Mesenteric fat pad (tissue), 1 donor: ENCODE data around the gene AURKAIP1. TPM values are rescaled to one million over a fixed set of nuclear protein-coding genes. Genes with fewer than 3 reads are reported as not detected.
"Not testable (repeated sequence)": the region's sequence is repeated elsewhere in the genome, so short reads cannot be mapped to it uniquely, and the experiment has no call there.

ENCODE experiments used
- DNase-seq: peaks from one replicate; pipeline ENCODE4 v3.0.0-alpha.2; 2020; ENCODE audit warnings: low spot score
- total RNA-seq: library from RNA; stranded (reverse); fragmentation: NEBNext Ultra II Directional; extraction: Animal tissue kit (Norgen Biotek cat#: 25700); gene quantifications from one replicate; pipeline ENCODE4 v1.2.1, GENCODE V29; 2021
- donor health status: DM: yes; HTN: yes; CAD: no.

Gene AURKAIP1
- total RNA-seq, 1 donor from 2014 or later = 120 TPM

GRCh38 chr1:1387098-1388077 lies 12.4 kb upstream of the AURKAIP1 start:
- no peak for DNase-seq

DNA sequence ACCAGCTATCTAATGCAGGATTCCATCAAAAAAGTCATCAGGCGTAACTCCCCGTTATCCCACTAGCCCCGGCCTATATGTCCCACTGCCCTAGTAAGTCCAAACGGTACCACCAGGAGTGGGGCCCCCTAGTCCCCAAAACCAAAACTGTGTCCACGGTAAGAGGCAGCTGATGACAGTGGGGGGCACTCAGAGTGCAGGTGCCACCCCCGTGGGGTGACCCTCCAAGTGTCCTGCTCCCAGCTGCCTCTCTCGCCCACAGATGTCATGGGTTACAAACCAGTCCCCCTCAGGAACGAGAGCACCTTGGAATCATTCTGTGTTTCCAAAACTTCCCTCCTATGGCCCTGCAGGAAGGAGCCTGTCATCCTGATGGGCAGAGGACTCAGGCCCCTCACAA lies 10.9 kb upstream of the AURKAIP1 start:
- DNase-seq = no peak

DNA sequence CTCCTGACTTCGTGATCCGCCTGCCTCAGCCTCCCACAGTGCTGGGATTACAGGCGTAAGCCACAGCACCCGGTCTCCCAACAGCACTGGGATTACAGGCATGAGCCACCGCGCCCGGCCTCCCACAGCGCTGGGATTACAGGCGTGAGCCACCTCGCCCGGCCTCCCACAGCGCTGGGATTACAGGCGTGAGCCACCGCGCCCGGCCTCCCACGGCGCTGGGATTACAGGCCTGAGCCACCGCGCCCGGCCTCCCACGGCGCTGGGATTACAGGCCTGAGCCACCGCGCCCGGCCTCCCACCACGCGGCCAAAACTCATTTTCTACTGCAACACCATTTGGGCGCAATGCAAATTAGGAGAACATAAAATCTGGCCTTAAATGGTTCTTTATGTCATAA lies 10.3 kb upstream of the AURKAIP1 start:
- not testable (repeated sequence) for DNase-seq

GRCh38 chr1:1381294-1381693 lies 6.3 kb upstream of the AURKAIP1 start:
- DNase-seq = no peak

GRCh38 chr1:1380860-1381259 lies 5.9 kb upstream of the AURKAIP1 start:
- DNase-seq = no peak

- DNase-seq = no peak
Measured at GRCh38 chr1:1377540-1378205, 2.7 kb upstream of the AURKAIP1 start.

DNA sequence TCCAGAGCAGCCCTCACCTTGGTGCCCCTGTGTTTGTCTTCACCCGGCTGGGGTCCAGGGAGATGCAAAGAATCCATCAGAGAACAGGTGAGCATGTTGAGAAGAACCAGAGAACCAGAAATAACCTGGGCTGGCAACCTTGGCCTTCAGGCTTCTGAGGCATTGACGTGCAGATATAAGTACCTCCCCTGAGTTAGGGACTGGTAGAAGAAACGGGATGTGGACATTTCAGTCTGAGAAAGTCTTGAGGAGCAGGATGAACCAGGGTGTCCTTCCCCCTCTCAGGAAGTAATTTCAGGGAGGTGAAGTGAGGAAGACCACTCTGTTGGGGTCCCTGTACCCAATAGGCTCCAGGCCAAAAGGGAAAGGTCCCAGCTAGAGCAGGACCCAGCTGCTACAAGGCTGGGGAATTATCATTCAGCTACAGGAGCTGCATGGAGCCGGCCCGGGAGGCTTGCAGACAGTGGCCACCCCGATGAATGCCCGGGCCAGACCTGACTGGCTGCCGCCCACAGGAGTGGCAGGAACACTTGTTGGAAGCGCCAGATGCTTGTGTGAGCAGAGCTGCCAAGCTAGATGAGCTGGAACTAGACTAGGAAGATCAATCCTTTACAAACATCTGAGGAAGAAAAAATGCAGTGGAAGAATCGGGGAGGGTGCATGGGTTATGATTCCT lies 1.7 kb upstream of the AURKAIP1 start:
- DNase-seq = no peak

- no peak for DNase-seq
Measured at GRCh38 chr1:1374589-1374928, 448 bp downstream of the AURKAIP1 start.

DNA sequence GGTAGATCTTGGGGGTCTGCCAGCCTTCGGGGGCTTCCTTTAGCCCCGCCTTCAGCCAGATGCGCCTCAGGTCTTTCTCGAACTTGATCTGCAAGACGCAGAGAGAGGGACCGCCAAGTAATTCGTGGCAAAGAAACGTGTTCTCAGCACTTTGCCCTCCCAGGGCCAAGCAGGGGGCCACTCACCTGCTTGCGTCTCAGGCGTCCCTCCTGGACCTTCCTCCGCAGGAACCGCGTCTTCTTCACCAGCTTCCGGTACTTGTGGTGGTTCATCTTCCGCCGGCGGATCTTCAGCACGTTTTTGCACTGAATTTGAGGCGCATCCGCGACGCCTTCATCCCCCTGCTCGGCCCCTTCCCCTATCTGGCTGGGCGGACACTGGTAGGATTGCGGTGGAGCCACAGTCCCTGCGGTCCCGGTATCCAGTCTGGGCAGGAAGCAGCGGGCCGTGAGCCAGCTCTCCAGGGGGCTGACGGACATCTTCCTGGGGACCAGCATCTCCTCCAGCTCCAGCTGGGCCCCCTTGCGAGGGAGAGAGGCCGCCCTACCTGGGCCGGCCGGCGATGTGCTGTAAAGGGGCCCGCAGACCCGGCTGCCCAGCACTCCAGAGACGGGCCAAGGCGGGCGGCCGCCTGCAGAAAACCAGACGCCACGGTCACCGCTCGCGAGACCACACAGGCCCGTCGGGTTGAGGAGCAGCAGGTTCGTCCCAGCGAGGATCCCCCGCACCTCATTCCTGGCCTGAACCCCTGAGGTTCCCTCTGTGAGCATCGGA lies 1.0 kb downstream of the AURKAIP1 start:
- DNase-seq = no peak

- DNase-seq = no peak
Measured at GRCh38 chr1:1373051-1373814, 1.8 kb downstream of the AURKAIP1 start.

GRCh38 chr1:1371746-1372711 lies 3.0 kb downstream of the AURKAIP1 start:
- no peak for DNase-seq

DNA sequence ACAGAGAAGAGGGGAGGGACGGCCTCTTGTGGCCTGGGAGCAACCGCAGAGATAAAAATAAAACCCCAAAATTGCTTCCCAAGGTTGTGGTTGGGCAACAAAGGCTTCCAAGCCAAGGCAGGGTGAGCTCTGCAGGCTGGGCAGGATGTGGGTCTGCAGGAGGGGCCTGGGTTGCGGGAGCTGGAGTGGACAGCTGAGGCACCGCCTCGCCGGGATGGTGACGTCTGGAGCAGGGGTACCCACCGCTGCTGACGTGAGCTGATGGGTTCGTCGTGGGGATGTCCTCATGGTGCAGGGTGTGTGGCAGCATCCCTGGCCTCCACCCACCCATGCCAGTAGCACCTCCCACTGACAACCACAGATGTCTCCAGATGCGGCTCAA lies 3.7 kb downstream of the AURKAIP1 start:
- DNase-seq = no peak

DNA sequence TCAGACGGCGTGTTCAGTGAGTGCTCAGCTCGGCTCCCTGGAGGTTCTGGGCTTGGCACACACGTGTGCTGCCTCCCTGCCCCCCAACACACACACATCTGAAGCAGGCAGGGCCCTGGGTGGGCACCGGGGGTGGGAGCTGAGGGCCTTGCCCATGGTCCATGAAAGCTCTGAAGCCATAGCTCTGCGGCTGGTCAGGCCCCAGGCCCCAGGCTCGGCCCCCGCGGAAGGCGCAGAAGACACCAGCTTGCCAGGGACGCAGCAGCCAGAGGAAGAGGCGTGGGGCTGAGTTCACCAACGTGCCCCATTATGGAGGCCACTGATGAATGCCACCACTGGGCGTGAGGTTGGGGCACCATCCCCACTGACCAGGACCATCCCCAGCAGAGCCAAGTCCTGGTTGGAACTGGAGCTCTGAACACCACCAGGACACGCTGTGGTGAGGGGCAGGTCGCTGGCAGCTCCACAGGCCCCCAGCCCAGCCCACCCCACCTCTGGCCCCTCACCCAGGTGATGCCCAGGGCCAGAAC lies 4.2 kb downstream of the AURKAIP1 start:
- no peak for DNase-seq

DNA sequence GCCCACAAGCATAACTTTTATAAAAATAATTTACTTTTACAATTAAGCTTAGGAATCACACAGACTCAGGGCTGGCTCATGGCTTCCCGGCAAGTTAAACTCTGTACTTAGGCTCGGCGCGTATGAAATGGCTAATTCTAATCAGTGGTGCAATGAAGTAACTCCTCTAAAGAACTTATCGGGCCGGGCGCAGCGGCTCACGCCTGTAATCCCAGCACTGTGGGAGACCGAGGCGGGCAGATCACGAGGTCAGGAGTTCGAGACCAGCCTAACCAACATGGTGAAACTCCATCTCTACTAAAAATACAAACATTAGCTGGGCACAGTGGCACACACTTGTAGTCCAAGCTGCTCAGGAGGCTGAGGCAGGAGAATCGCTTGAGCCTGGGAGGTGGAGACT lies 4.9 kb downstream of the AURKAIP1 start:
- DNase-seq = not testable (repeated sequence)

- DNase-seq = no peak
Measured at GRCh38 chr1:1367315-1367714, 7.7 kb downstream of the AURKAIP1 start.

- DNase-seq = no peak
Measured at GRCh38 chr1:1366699-1367066, 8.3 kb downstream of the AURKAIP1 start.

GRCh38 chr1:1365875-1366698 lies 8.9 kb downstream of the AURKAIP1 start:
- no peak for DNase-seq

GRCh38 chr1:1364266-1364665 lies 10.7 kb downstream of the AURKAIP1 start:
- no peak for DNase-seq
